Mucosa of descending colon (tissue), 3 donors: ENCODE measurements around the gene SPTLC2. TPM values are rescaled to one million over a fixed set of nuclear protein-coding genes. Genes with fewer than 3 reads are reported as not detected.
"Not testable (repeated sequence)": the region's sequence is repeated elsewhere in the genome, so short reads cannot be mapped to it uniquely, and the experiment has no call there.

Source experiments
- ATAC-seq: fragments of 200-7000 bp; cut with Tn5 transposase; one replicate; pipeline ENCODE4 v1.9.1; 2020; ENCODE audit warnings: mild to moderate bottlenecking, moderate library complexity
- DNase-seq, 3 donors: peaks; one replicate each; pipeline ENCODE4 v3.0.0-alpha.2; 2020
- H3K36me3 ChIP-seq: fragments of 200-600 bp; one replicate; pipeline ENCODE4 v1.8.0; 2021; ENCODE audit warnings: low read depth, mild to moderate bottlenecking
- H3K4me1 ChIP-seq: fragments of 200-600 bp; one replicate; pipeline ENCODE4 v1.8.0; 2021; ENCODE audit warnings: low read depth, mild to moderate bottlenecking
- H3K4me3 ChIP-seq: fragments of 200-600 bp; one replicate; pipeline ENCODE4 v1.8.0; 2021; ENCODE audit warnings: mild to moderate bottlenecking
- H3K9me3 ChIP-seq: fragments of 200-600 bp; one replicate; pipeline ENCODE4 v1.8.0; 2021; ENCODE audit warnings: mild to moderate bottlenecking
- intact Hi-C, 2 donors: fragments of 100-400 bp; cut with DNase I in 1 of 2; cut with micrococcal nuclease in 1 of 2; formaldehyde crosslinking; loops; one replicate each; pipeline versions ENCODE4 v1.11.0 to v1.11.1; 2022; cut with DNase I, micrococcal nuclease
- total RNA-seq, 3 donors: library from RNA; stranded (reverse); fragmentation: NEBNext Ultra II Directional in 2 of 3; extraction: Animal tissue kit (Norgen Biotek cat#: 25700) in 2 of 3; gene quantifications; one replicate each; pipeline versions ENCODE4 v1.2.1 to v1.2.4, GENCODE V29; 2021 to 2023
- TF ChIP-seq, protein P1 (sequence below): fragments of 200-600 bp; IDR thresholded peaks from one replicate; pipeline ENCODE4 v1.8.0; 2022; ENCODE audit warnings: antibody characterized with exemption, mild to moderate bottlenecking
- donor health status: DM: no; HTN: no; CAD: no; lungs with moderate emphysema.
- donor health status: DM: no; HTN: no; CAD: no.
- donor health status: DM: no; HTN: yes; CAD: no.

The SPTLC2 gene
- total RNA-seq, 3 donors from 2014 or later: 43.2 to 67.1 (median 58.6) TPM

DNA sequence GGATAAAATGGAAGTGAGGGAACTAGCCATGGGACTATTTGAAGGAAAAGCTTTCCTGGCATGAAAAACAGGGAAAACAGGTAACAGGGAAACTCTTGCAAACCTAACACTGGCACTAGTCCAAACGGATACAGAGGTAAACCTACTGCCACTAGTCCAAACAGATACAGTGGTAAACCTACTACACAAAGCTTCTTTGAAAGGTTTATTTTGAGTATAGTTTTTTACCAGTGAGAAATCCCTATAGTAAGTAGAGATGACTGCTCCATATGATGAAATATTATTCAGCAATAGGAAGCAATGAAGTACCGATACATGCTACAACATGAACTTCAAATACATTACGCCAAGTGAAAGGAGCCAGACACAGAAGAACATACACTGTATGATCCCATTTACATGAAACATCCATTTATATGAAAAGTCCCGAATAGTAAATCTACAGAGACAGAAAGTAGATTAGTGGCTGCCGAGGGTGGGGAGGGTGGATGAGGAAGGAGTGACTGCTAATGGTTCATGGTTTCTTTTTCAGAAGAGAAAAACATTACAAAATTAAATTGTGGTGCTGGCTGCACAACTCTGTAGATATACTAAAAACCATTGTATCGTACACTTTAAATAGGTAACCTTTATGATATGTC lies 25.5 kb downstream of the SPTLC2 start:
- intact Hi-C loops: no loop called here
- peak; percentile 71 for ATAC-seq
- Histone ChIP-seq H3K9me3 (no peaks in the 10 kb centered on the region), H3K36me3 (no peaks in the 10 kb centered on the region), H3K4me3 (no peak overlapping the region), H3K4me1 (peaks cover 41% of the 10 kb centered on the region)
- peak in 1 of 3 donors; percentile 68 for DNase-seq
- TF ChIP-seq, protein P1, sequence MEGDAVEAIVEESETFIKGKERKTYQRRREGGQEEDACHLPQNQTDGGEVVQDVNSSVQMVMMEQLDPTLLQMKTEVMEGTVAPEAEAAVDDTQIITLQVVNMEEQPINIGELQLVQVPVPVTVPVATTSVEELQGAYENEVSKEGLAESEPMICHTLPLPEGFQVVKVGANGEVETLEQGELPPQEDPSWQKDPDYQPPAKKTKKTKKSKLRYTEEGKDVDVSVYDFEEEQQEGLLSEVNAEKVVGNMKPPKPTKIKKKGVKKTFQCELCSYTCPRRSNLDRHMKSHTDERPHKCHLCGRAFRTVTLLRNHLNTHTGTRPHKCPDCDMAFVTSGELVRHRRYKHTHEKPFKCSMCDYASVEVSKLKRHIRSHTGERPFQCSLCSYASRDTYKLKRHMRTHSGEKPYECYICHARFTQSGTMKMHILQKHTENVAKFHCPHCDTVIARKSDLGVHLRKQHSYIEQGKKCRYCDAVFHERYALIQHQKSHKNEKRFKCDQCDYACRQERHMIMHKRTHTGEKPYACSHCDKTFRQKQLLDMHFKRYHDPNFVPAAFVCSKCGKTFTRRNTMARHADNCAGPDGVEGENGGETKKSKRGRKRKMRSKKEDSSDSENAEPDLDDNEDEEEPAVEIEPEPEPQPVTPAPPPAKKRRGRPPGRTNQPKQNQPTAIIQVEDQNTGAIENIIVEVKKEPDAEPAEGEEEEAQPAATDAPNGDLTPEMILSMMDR: no peak

DNA sequence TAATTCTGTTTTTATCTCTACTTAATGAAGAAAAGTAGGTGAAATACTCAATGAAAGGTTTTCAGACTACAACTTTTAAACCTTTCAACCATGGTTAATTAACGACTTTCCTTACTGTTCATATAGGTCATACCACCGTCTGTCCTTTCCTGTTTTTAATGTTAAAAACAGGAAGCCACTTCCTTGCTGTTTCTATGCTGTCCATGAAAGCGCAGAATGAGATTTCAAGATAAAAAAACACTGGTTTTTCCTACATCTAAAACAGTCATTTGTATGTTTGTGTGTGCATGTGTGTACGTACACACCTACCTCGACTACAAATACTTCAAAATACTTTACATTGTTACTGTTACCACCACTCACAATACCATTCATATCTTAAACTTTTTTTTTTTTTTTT lies 27.3 kb downstream of the SPTLC2 start:
- H3K4me1 ChIP-seq: peaks cover 38% of the 10 kb centered on the region
- TF ChIP-seq, protein P1: no peak

DNA sequence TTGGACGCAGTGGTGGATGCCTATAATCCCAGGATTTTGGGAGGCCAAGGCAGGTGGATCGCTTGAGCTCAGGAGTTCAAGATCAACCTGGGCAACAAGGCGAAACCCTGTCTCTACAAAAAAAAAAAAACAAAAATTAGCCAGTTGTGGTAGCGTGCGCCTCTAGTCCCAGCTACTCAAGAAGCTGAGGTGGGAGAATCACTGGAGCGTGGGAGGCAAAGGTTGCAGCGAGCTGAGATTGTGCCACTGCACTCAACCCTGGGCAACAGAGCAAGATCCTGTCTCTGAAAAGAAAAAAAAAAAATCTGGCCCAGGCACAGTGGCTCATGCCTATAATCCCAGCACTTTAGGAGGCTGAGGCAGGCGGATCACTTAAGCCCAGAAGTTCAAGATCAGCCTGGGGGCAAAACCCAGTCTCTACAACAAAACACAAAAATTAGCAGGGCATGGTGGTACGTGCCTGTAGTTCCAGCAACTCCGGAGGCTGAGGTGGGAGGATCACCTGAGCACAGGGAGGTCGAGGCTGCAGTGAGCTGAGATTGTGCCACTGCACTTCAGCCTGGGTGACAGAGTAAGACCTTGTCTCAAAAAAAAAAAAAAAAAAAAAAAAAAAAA lies 27.9 kb downstream of the SPTLC2 start:
- ATAC-seq, DNase-seq, H3K9me3 ChIP-seq, H3K36me3 ChIP-seq, intact Hi-C loops, H3K4me3 ChIP-seq: not testable (repeated sequence)
- H3K4me1 ChIP-seq: peaks cover 40% of the 10 kb centered on the region

More for the DNA sequence above, 27.3 kb downstream of the SPTLC2 start:
- no peak for DNase-seq
- Histone ChIP-seq H3K4me3 (no peak overlapping the region), H3K36me3 (no peaks in the 10 kb centered on the region), H3K9me3 (no peaks in the 10 kb centered on the region)
- intact Hi-C loops: no loop called here
- ATAC-seq: no peak

DNA sequence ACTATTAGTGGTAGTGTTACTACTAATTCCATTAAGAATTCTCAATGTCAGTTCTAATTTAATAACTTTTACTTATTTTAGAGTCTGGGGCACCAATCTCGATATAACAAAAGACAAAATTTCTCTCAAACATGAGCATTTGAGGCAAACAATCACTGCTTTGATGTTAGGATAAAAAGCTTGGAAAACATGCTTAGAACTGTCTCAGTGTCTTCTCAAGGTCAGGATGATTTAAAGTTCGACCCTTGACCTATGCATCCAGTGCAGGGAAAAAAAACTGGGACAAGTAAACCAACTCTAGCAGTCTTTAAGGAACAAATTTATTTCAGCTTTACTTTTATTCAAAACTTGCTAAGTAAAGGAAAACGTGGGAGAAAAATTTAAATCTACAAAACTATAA lies 31.1 kb downstream of the SPTLC2 start:
- DNase-seq (no peak), ATAC-seq (no peak)
- Histone ChIP-seq H3K36me3 (no peaks in the 10 kb centered on the region), H3K4me3 (no peak overlapping the region), H3K4me1 (peaks cover 41% of the 10 kb centered on the region), H3K9me3 (no peaks in the 10 kb centered on the region)
- intact Hi-C loops: no loop called here
- TF ChIP-seq, protein P1: no peak

DNA sequence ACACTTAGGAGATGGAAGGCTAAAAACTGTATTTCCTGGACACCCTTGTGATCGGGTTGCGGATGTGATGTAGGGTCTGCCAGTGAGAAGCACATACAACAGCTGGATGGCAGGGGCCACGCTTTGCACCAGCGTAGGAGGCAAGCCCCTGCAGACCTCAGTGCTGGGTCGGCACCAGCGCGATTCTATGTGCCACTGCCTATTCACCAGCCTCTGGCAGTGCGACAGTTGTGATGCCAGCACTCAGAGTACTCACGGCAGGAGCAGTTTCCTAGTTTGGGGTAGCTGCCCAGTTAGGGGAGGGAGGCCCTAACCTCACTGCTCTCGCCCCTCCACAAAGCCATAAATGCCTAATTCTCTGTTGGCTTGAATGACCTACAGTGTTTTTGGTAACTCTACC lies 31.6 kb downstream of the SPTLC2 start:
- TF ChIP-seq, protein P1: no peak
- intact Hi-C loops: no loop called here
- Histone ChIP-seq H3K9me3 (no peaks in the 10 kb centered on the region), H3K36me3 (no peaks in the 10 kb centered on the region), H3K4me3 (no peak overlapping the region), H3K4me1 (peaks cover 36% of the 10 kb centered on the region)
- ATAC-seq (no peak), DNase-seq (no peak)

DNA sequence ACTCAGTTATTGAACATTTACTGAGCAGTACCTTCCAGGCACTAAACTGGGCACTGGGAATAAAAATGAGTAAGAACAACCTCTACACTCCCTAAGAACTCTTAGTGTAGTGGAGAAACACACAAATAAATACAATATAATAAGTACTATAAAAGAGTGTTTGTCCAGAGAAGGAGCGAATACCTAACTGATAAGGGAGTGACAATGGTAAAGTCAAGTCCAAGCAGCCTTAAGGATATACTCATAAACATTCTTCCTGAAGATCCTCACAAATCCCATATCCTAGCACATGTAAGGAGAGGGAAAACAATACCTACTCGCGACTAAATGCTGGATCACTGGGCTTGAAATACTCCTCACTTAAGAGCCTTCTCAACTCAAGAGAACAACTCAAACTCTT lies 32.8 kb downstream of the SPTLC2 start:
- TF ChIP-seq, protein P1: no peak
- DNase-seq: no peak
- H3K36me3 ChIP-seq: no peaks in the 10 kb centered on the region
- no peaks in the 10 kb centered on the region for H3K9me3 ChIP-seq
- peaks cover 29% of the 10 kb centered on the region for H3K4me1 ChIP-seq
- no peak overlapping the region for H3K4me3 ChIP-seq
- ATAC-seq: peak; percentile 52
- intact Hi-C loops: no loop called here
